Astrocyte (in vitro differentiated cells and primary cell): Measurements from ENCODE around the gene ZNF653. TPM values are rescaled to one million over a fixed set of nuclear protein-coding genes. Genes with fewer than 3 reads are reported as not detected.

Experiments
- DNase-seq: peaks from one replicate; pipeline ENCODE4 v3.0.0-alpha.2; 2010; ENCODE audit warnings: low read depth
- FAIRE-seq: peaks from 2 replicates; lab custom pipeline; 2011; peaks lifted over from hg19 to GRCh38; lab: Jason Lieb, UNC
- H2AFZ ChIP-seq: 2 replicates; pipeline ENCODE4 v1.6.0; 2012; ENCODE audit warnings: low read depth, low read length, inconsistent platforms
- H3K27ac ChIP-seq: 2 replicates; pipeline ENCODE4 v1.5.1; 2011; ENCODE audit warnings: low read depth, low read length, inconsistent platforms
- H3K27me3 ChIP-seq: 2 replicates; pipeline ENCODE4 v1.6.0; 2011; ENCODE audit warnings: low read length, inconsistent platforms; ENCODE audit not compliant: insufficient read depth
- H3K36me3 ChIP-seq: 2 replicates; pipeline ENCODE4 v1.5.1; 2011; ENCODE audit warnings: low read length, inconsistent platforms; ENCODE audit not compliant: insufficient read depth
- H3K4me1 ChIP-seq: 2 replicates; pipeline ENCODE4 v1.5.1; 2011; ENCODE audit warnings: low read length, inconsistent platforms; ENCODE audit not compliant: insufficient read depth
- H3K4me2 ChIP-seq: 2 replicates; pipeline ENCODE4 v1.6.0; 2012; ENCODE audit warnings: low read length, inconsistent platforms
- H3K4me3 ChIP-seq: 2 replicates; pipeline ENCODE4 v1.5.1; 2011; ENCODE audit warnings: low read depth, mild to moderate bottlenecking, low read length, inconsistent platforms; ENCODE audit not compliant: insufficient read depth
- H3K79me2 ChIP-seq: 2 replicates; pipeline ENCODE4 v1.6.0; 2012; ENCODE audit warnings: mild to moderate bottlenecking, low read length, inconsistent platforms; ENCODE audit not compliant: insufficient read depth
- H3K9ac ChIP-seq: 2 replicates; pipeline ENCODE4 v1.6.0; 2012; ENCODE audit warnings: mild to moderate bottlenecking, low read length, inconsistent platforms
- H3K9me3 ChIP-seq: 2 replicates; pipeline ENCODE4 v1.5.1; 2012; ENCODE audit warnings: low read depth, mild to moderate bottlenecking, low read length, inconsistent platforms; ENCODE audit not compliant: insufficient read depth
- H4K20me1 ChIP-seq: 2 replicates; pipeline ENCODE4 v1.6.0; 2012; ENCODE audit warnings: low read length, inconsistent platforms; ENCODE audit not compliant: insufficient read depth
- H3K27ac Mint-ChIP-seq: one replicate; pipeline ENCODE4 v1.8.0; 2021; ENCODE audit warnings: mild to moderate bottlenecking, mixed read lengths; ENCODE audit not compliant: unreplicated experiment
- H3K27me3 Mint-ChIP-seq: one replicate; pipeline ENCODE4 v1.8.0; 2021; ENCODE audit warnings: low read depth, mixed read lengths; ENCODE audit not compliant: unreplicated experiment
- H3K36me3 Mint-ChIP-seq: one replicate; pipeline ENCODE4 v1.8.0; 2021; ENCODE audit warnings: low read depth, mixed read lengths; ENCODE audit not compliant: unreplicated experiment
- H3K4me1 Mint-ChIP-seq: one replicate; pipeline ENCODE4 v1.8.0; 2021; ENCODE audit warnings: low read depth, mixed read lengths; ENCODE audit not compliant: unreplicated experiment
- H3K4me3 Mint-ChIP-seq: one replicate; pipeline ENCODE4 v1.8.0; 2021; ENCODE audit warnings: mild to moderate bottlenecking, moderate library complexity, mixed read lengths; ENCODE audit not compliant: unreplicated experiment
- H3K9me3 Mint-ChIP-seq: one replicate; pipeline ENCODE4 v1.8.0; 2021; ENCODE audit warnings: mild to moderate bottlenecking, mixed read lengths; ENCODE audit not compliant: unreplicated experiment
- CTCF ChIP-seq: IDR thresholded peaks from 2 replicates; pipeline ENCODE4 v1.5.1; 2011; ENCODE audit warnings: low read depth, mild to moderate bottlenecking, inconsistent platforms, low read length, moderate library complexity; ENCODE audit not compliant: insufficient read depth
- EZH2 ChIP-seq: IDR thresholded peaks from 2 replicates; pipeline ENCODE4 v1.6.1; 2012; ENCODE audit warnings: mild to moderate bottlenecking, low read length, inconsistent platforms; ENCODE audit not compliant: insufficient read depth
- total RNA-seq: library from RNA; stranded (reverse); gene quantifications from 2 replicates; pipeline ENCODE4 v1.2.1, GENCODE V29; 2021

The ZNF653 gene
- total RNA-seq, 1 donor from 2014 or later, result 7.6 TPM

- Histone ChIP-seq H3K9me3 (no peaks in the 10 kb centered on the region), H3K9ac (no peak overlapping the region), H3K79me2 (peaks cover 27% of the 10 kb centered on the region), H3K36me3 (peaks cover 12% of the 10 kb centered on the region), H2AFZ (no peak overlapping the region), H3K27me3 (no peaks in the 10 kb centered on the region), H3K4me3 (no peak overlapping the region), H4K20me1 (peaks cover 47% of the 10 kb centered on the region), H3K27ac (no peak overlapping the region), H3K4me2 (no peak overlapping the region), H3K4me1 (peaks cover 3% of the 10 kb centered on the region)
- Mint-ChIP-seq H3K36me3 (peaks cover 10% of the 10 kb centered on the region), H3K27me3 (no peaks in the 10 kb centered on the region), H3K4me1 (peaks cover 4% of the 10 kb centered on the region), H3K4me3 (no peak overlapping the region), H3K9me3 (no peaks in the 10 kb centered on the region), H3K27ac (no peak overlapping the region)
- DNase-seq (no peak), FAIRE-seq (no peak)
- TF ChIP-seq EZH2 (no peak), CTCF (no peak)
These were observed 47.2 kb upstream of the ZNF653 start for GRCh38 chr19:11552666-11553372.

- no peaks in the 10 kb centered on the region for H3K27me3 ChIP-seq
- no peaks in the 10 kb centered on the region for H3K9me3 ChIP-seq
- no peak overlapping the region for H3K9ac ChIP-seq
- no peaks in the 10 kb centered on the region for H3K27me3 Mint-ChIP-seq
- H3K36me3 Mint-ChIP-seq, result peaks cover 10% of the 10 kb centered on the region
- DNase-seq (no peak), FAIRE-seq (no peak)
- H3K4me1 ChIP-seq, result no peaks in the 10 kb centered on the region
- H3K36me3 ChIP-seq, result peaks cover 12% of the 10 kb centered on the region
- H3K4me2 ChIP-seq, result no peak overlapping the region
- H3K79me2 ChIP-seq, result peaks cover 16% of the 10 kb centered on the region
- H3K9me3 Mint-ChIP-seq, result no peaks in the 10 kb centered on the region
- TF ChIP-seq EZH2, result no peak
- no peak for TF ChIP-seq CTCF
- H3K4me3 Mint-ChIP-seq, result no peak overlapping the region
- no peak overlapping the region for H3K4me3 ChIP-seq
- H4K20me1 ChIP-seq, result peaks cover 39% of the 10 kb centered on the region
- H2AFZ ChIP-seq, result no peak overlapping the region
- no peak overlapping the region for H3K27ac ChIP-seq
- H3K27ac Mint-ChIP-seq, result no peak overlapping the region
- peaks cover 2% of the 10 kb centered on the region for H3K4me1 Mint-ChIP-seq
These were observed 46.1 kb upstream of the ZNF653 start for GRCh38 chr19:11551603-11552235.

GRCh38 chr19:11550265-11550664 is 44.6 kb upstream of the ZNF653 start:
- Mint-ChIP-seq H3K36me3 (peaks cover 14% of the 10 kb centered on the region), H3K9me3 (no peaks in the 10 kb centered on the region), H3K27me3 (no peaks in the 10 kb centered on the region), H3K27ac (no peak overlapping the region), H3K4me1 (peaks cover 7% of the 10 kb centered on the region), H3K4me3 (peak overlapping the region; percentile 0)
- Histone ChIP-seq H4K20me1 (peaks cover 26% of the 10 kb centered on the region), H3K4me1 (peaks cover 4% of the 10 kb centered on the region), H3K4me3 (no peak overlapping the region), H3K79me2 (peaks cover 2% of the 10 kb centered on the region), H3K9me3 (no peaks in the 10 kb centered on the region), H3K27ac (no peak overlapping the region), H3K36me3 (peaks cover 10% of the 10 kb centered on the region), H3K4me2 (no peak overlapping the region), H3K27me3 (no peaks in the 10 kb centered on the region), H2AFZ (no peak overlapping the region), H3K9ac (no peak overlapping the region)
- FAIRE-seq, result no peak
- no peak for TF ChIP-seq CTCF
- TF ChIP-seq EZH2, result no peak
- DNase-seq, result no peak
